ENCODE data around the gene TMEM63A.
"Not testable (repeated sequence)": the region's sequence is repeated elsewhere in the genome, so short reads cannot be mapped to it uniquely, and the experiment has no call there.

TMEM63A gene

GRCh38 chr1:225843426-225843795 lies 38.8 kb downstream of the TMEM63A start:
- DNase-seq, result no peak

- no peak for DNase-seq
Observed at GRCh38 chr1:225842788-225843425, 39.3 kb downstream of the TMEM63A start.

GRCh38 chr1:225842074-225842473 lies 40.1 kb downstream of the TMEM63A start:
- DNase-seq, result no peak

- no peak for DNase-seq
Observed at GRCh38 chr1:225840713-225841112, 41.5 kb downstream of the TMEM63A start.

GRCh38 chr1:225840223-225840610 lies 42.0 kb downstream of the TMEM63A start:
- no peak for DNase-seq

GRCh38 chr1:225838793-225839192 lies 43.4 kb downstream of the TMEM63A start:
- no peak for DNase-seq

GRCh38 chr1:225836296-225836695 lies 45.9 kb downstream of the TMEM63A start:
- not testable (repeated sequence) for DNase-seq

- DNase-seq, result no peak
Observed at GRCh38 chr1:225835856-225836255, 46.3 kb downstream of the TMEM63A start.

GRCh38 chr1:225834417-225835329 lies 47.5 kb downstream of the TMEM63A start:
- no peak for DNase-seq

GRCh38 chr1:225830841-225831240 lies 51.3 kb downstream of the TMEM63A start:
- no peak for DNase-seq

- no peak for DNase-seq
Observed at GRCh38 chr1:225828706-225829345, 53.4 kb downstream of the TMEM63A start.

GRCh38 chr1:225827076-225827475 lies 55.1 kb downstream of the TMEM63A start:
- DNase-seq, result no peak

- no peak for DNase-seq
Observed at GRCh38 chr1:225825607-225826007, 56.6 kb downstream of the TMEM63A start.

GRCh38 chr1:225825078-225825477 lies 57.1 kb downstream of the TMEM63A start:
- no peak for DNase-seq

GRCh38 chr1:225824533-225824941 lies 57.6 kb downstream of the TMEM63A start:
- DNase-seq, result no peak

- DNase-seq, result no peak
Observed at GRCh38 chr1:225823811-225824261, 58.3 kb downstream of the TMEM63A start.

GRCh38 chr1:225822655-225823403 lies 59.4 kb downstream of the TMEM63A start:
- DNase-seq, result no peak

GRCh38 chr1:225820522-225821120 lies 61.6 kb downstream of the TMEM63A start:
- DNase-seq, result no peak

- DNase-seq, result no peak
Observed at GRCh38 chr1:225819346-225820192, 62.6 kb downstream of the TMEM63A start.

GRCh38 chr1:225818229-225818628 lies 64.0 kb downstream of the TMEM63A start:
- DNase-seq, result no peak

- no peak for DNase-seq
Observed at GRCh38 chr1:225817611-225818061, 64.5 kb downstream of the TMEM63A start.
